Skin of body (tissue), 2 donors: ENCODE data around the gene STRADB. TPM values are rescaled to one million over a fixed set of nuclear protein-coding genes. Genes with fewer than 3 reads are reported as not detected.
"Not testable (repeated sequence)": the region's sequence is repeated elsewhere in the genome, so short reads cannot be mapped to it uniquely, and the experiment has no call there.

Experiments
- DNase-seq: peaks from one replicate; lab custom pipeline; 2025; lab: John Stamatoyannopoulos, UW
- total RNA-seq: library from RNA; depleted of rRNA; stranded (reverse); fragments of >200 nt; gene quantifications from one replicate; pipeline ENCODE4 v1.2.3, GENCODE V29; 2014

Gene STRADB
- total RNA-seq, 1 donor from 2014 or later = 58.0 TPM

DNA sequence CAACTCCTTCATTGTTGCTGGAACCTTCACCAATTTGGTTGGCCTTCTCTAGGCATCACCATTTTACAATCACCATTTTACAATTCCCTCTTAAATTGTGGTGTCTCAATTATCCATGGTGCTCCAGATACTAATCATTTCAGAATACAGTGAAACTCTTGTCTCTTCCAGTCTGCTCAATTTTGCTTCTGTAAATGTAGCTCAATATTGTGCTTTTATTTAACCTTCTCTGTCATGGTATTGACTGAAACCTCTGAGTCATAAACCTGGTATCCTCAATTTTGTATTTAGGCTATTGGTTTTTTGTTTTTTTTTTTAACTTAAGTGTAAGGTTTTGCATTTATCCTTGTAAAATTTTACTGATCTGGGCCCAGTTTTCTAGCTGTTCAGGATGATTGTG, 16.1 kb downstream of the STRADB start:
- DNase-seq = no peak

GRCh38 chr2:201470821-201471731, 19.5 kb downstream of the STRADB start:
- no peak for DNase-seq

GRCh38 chr2:201471732-201472393, 20.3 kb downstream of the STRADB start:
- DNase-seq = peak; percentile 48

GRCh38 chr2:201472411-201472810, 20.9 kb downstream of the STRADB start:
- no peak for DNase-seq

GRCh38 chr2:201482543-201482942, 31.0 kb downstream of the STRADB start:
- DNase-seq = no peak

- no peak for DNase-seq
These were observed 31.8 kb downstream of the STRADB start for GRCh38 chr2:201483342-201483741.

DNA sequence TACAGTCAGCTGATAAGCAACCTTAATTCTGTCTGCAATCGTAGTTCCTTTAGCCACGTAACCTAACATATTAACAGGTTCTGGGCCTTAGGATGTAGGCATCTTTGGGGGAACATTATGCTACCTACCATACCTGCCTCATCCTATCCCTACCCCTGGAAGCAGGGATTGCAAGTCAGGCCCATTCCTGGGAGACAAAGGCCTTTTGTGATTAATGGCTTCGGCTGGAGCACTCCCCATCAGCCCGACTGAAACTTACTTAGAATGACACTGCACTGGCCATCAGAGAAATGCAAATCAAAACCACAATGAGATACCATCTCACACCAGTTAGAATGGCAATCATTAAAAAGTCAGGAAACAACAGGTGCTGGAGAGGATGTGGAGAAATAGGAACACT, 32.2 kb downstream of the STRADB start:
- DNase-seq = not testable (repeated sequence)

GRCh38 chr2:201484805-201485204, 33.3 kb downstream of the STRADB start:
- peak; percentile 73 for DNase-seq

- no peak for DNase-seq
These were observed 38.8 kb downstream of the STRADB start for GRCh38 chr2:201490291-201490690.

DNA sequence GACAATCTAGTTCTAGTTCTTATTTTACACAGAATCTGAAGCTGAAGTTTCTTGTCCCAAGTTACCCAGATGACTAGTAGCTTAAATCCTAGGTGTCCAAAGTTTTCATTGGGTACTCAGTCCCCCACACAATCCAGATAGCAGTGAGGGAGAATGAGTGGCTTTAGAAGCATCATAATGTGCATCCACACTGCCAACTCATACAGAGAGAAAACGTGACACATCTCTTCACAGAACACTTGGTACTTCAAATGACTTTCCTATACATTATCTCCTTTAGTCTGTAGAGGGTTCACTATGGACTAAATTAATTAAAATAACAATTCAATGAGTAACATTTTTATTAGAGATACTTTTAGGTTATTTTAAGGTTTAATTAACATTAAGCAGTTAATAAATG, 45.2 kb downstream of the STRADB start:
- DNase-seq = no peak

DNA sequence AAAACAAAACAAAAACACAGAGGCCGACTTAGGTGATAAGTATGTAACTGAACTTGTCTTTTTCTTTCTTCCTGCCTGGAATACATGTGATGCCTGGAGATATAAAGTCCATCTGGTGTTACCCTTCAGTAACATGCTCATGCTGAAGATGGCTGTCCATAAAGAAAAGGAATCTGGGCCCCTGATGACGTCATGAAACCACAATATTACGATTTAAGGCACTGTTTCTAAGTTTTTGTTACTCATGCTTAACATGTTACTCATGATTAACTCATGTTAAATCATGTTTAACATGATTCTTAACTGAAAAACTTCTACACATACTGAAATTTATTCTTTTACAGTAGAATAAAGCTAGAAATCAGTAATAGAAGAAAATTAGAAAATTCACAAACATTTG, 49.0 kb downstream of the STRADB start:
- no peak for DNase-seq

DNA sequence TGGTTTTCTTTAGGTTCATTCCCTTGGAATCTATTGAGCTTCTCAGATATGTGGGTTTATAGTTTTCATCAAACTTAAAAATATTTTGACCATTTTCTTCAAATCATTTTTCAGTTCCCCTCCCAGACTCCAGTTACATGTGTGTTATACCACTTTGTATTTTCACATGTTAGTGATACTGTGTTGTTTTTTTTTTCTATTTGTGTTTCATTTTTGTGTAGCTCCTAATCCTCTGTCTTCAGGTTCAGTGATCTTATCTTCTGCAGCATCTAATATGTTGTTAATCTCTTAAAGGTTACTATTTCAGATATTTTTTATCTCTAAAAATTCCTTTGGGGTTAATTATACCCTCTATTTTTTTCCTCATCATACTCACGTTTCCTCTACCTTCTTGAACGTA, 51.2 kb downstream of the STRADB start:
- DNase-seq = no peak

DNA sequence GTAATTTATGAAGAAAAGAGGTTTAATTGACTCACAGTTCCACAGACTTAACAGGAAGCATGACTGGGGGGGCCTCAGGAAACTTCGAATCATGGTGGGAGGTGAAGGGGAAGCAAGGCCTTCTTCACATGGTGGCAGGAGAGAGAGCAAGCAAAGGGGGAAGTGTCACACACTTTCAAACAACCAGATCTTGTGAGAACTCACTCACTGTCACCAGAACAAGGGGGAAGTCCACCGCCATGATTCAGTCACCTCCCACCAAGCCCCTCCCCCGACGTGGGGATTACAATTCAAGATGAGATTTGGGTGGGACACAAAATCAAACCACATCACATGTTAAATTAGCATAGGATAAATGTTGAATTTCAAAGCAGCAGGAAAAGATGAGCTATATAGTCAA, 56.2 kb downstream of the STRADB start:
- no peak for DNase-seq

DNA sequence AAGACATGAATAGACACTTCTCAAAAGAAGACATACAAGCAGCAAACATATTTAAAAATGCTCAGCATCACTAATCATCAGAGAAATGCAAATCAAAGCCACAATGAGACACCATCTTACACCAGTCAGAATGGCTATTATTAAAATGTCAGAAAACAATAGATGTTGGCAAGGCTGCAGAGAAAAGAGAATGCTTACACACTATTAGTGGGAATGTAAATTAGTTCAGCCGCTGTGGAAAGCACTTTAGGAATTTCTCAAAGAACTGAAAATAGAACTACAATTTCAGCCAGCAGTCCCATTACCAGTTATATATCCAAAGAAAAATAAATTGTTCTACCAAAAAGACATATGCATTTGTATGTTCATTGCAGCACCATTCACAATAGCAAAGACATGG, 61.7 kb downstream of the STRADB start:
- DNase-seq = no peak

DNA sequence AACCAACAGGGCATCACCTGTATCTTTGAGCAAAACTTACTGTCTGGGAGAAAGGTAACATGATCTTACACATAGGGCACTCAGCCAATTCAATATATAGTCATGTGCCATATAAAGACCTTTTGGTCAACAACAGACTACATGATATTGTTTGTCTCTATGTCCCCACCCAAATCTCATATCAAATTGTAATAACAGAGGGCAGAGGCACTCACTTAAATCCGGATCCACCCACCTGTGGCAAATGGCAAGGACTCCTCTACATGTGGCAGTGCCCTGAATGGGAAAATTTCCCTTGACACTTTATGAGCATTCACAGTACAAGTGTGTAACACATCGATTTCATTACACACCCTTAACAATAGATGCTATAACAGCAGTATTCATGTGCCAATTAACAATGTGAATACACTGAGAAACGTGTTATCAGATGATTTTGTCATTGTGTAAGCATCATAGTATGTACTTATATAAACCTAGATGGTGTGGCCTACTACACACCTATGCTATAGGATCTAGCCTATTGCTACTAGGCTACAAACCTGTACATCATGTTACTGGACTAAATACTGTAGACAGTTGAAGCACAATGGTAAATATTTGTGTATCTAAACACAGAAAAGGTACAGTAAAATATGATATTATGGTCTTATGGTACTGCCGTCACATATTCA, 64.2 kb downstream of the STRADB start:
- no peak for DNase-seq

- DNase-seq = no peak
These were observed 65.6 kb downstream of the STRADB start for GRCh38 chr2:201517094-201517493.

DNA sequence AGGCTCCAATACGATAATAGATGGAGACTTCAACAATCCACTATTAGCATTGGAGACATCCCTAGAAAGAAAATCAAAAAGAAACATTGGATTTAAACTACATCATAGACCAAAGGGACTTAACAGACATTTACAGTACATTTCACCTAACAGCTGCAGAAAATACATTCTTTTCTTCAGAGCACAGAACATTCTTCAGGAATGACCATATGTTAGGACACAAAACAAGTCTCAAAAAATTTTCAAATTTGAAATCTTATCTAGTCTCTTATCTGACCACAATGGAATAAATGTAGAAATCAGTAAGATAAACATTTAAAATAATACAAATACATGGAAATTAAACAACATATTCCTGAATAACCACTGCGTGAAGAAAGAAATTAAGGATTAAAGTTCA, 68.7 kb downstream of the STRADB start:
- no peak for DNase-seq

GRCh38 chr2:201522965-201523364, 71.4 kb downstream of the STRADB start:
- no peak for DNase-seq

DNA sequence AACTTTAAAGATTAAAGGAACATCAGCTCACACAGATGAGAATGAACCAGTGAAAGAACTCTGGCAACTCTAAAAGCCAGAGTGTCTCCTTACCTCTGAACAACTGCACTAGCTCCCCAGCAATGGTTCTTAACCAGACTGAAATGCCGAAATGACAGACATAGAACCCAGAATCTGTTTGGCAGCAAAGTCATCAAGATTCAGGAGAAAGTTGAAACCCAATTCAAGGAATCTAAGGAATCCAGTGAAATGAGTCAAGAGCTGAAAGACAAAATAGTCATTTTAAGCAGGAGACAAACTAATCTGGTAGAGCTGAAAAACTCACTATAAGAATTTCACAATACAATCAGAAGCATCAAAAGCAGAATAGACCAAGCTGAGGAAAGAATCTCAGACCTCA, 72.0 kb downstream of the STRADB start:
- DNase-seq = no peak
